HepG2 (cell line): ENCODE measurements around the gene FUT6. TPM values are rescaled to one million over a fixed set of nuclear protein-coding genes. Genes with fewer than 3 reads are reported as not detected.

Source experiments
- ARNT ChIP-seq: fragments of 450-650 bp; IDR thresholded peaks from 2 replicates; pipeline ENCODE4 v1.6.1; 2017
- KDM5B ChIP-seq: sonication (generic); formaldehyde crosslinking; IDR thresholded peaks from 2 replicates; pipeline ENCODE4 v1.4.0; 2020; ENCODE audit warnings: missing genetic modification reagents, mild to moderate bottlenecking, borderline replicate concordance
- MXD3 ChIP-seq: IDR thresholded peaks from 2 replicates; pipeline ENCODE4 v1.6.1; 2016; ENCODE audit warnings: mild to moderate bottlenecking, missing biosample characterization, missing genetic modification reagents
- NFKB2 ChIP-seq: sonication (generic); formaldehyde crosslinking; IDR thresholded peaks from 2 replicates; pipeline ENCODE4 v1.4.0; 2020; ENCODE audit warnings: missing genetic modification reagents, borderline replicate concordance
- PHF21A ChIP-seq: sonication (generic); formaldehyde crosslinking; IDR thresholded peaks from 2 replicates; pipeline ENCODE4 v1.5.0; 2020; ENCODE audit warnings: mild to moderate bottlenecking, missing genetic modification reagents
- TBP ChIP-seq: sonication (generic); formaldehyde crosslinking; IDR thresholded peaks from 2 replicates; pipeline ENCODE4 v1.5.0; 2020; ENCODE audit warnings: missing genetic modification reagents
- ZBTB40 ChIP-seq, 2 experiments: fragments of 450-650 bp in 1 of 2; sonication (generic) in 1 of 2; formaldehyde crosslinking in 1 of 2; IDR thresholded peaks; 2 replicates each; pipeline versions ENCODE4 v1.6.1 to v1.8.0; 2016 to 2022; ENCODE audit warnings: antibody characterized with exemption in 1 of 2, mild to moderate bottlenecking in 1 of 2, missing genetic modification reagents in 1 of 2
- ZNF547 ChIP-seq: sonication (generic); formaldehyde crosslinking; IDR thresholded peaks from 2 replicates; pipeline ENCODE4 v1.5.1; 2020; ENCODE audit warnings: mild to moderate bottlenecking, missing genetic modification reagents
- ZNF556 ChIP-seq: sonication (generic); formaldehyde crosslinking; IDR thresholded peaks from 2 replicates; pipeline ENCODE4 v1.4.0; 2020; ENCODE audit warnings: mild to moderate bottlenecking, missing genetic modification reagents, borderline replicate concordance
- ZNF784 ChIP-seq: sonication (generic); formaldehyde crosslinking; IDR thresholded peaks from 2 replicates; pipeline ENCODE4 v1.5.1; 2020; ENCODE audit warnings: missing genetic modification reagents, mild to moderate bottlenecking, borderline replicate concordance
- ZNF816 ChIP-seq: sonication (generic); formaldehyde crosslinking; IDR thresholded peaks from 2 replicates; pipeline ENCODE4 v1.8.0; 2022; ENCODE audit warnings: missing genetic modification reagents, mild to moderate bottlenecking, borderline replicate concordance
- polyA plus RNA-seq, 8 experiments: library from polyadenylated mRNA; depleted of rRNA in 3 of 8; stranded (reverse) in 7 of 8; unstranded in 1 of 8; fragments of >200 nt; fragmentation: Illumina TruSeq in 4 of 8; extraction: Trizol in 4 of 8; gene quantifications; 2 replicates each; pipeline versions ENCODE4 v1.2.1 to v1.2.3, GENCODE V29; 2011 to 2016; ENCODE audit warnings: low read depth in 4 of 8, missing spikeins in 1 of 8, mixed read lengths in 1 of 8; ENCODE audit not compliant: insufficient read depth in 1 of 8
- total RNA-seq, 5 experiments: library from RNA; depleted of rRNA; stranded (reverse); fragments of >200 nt; fragmentation: Illumina TruSeq; extraction: Trizol; gene quantifications; 2 replicates each; pipeline ENCODE4 v1.2.3, GENCODE V29; 2016; ENCODE audit warnings: low read depth in 1 of 5
- TF ChIP-seq, protein P1 (sequence below): fragments of 450-650 bp; IDR thresholded peaks from 2 replicates; pipeline ENCODE4 v1.6.1; 2017; ENCODE audit warnings: mild to moderate bottlenecking
- TF ChIP-seq, protein P2 (sequence below): sonication (generic); formaldehyde crosslinking; IDR thresholded peaks from 2 replicates; pipeline ENCODE4 v1.9.0; 2021; ENCODE audit warnings: missing genetic modification reagents, mild to moderate bottlenecking, borderline replicate concordance

Gene FUT6
- total and polyA plus RNA-seq, 2 of the 13 experiments (the other 11 are each of a cell fraction or from before 2014, with no cell fraction given) = 8.2 to 27.7 TPM

DNA sequence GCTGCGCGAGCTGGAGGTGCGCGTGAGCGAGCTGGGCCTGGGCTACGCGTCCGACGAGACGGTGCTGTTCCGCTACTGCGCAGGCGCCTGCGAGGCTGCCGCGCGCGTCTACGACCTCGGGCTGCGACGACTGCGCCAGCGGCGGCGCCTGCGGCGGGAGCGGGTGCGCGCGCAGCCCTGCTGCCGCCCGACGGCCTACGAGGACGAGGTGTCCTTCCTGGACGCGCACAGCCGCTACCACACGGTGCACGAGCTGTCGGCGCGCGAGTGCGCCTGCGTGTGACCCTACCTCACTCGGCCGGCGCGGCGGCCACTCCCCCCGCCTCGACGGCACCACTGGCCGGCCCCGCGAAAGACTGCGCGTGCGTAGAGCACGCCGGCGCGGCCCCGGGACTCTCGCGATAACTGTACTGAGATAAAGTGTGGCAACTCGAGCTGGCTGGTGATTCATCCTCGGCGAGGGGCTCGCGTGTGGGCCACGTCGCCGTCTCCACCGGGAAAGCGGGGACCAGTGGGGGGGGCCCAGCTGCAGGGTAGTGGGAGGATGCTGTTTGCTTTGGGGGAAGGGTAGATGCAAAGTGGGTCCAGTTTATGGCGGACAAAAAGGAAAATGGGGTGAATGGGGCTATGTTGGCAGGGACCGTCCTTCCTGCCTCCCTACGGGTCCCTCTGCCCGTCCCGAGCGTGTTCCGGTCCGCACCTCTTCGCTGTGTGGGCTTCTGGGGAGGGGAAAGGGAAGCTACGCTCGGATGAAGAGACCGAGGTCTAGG is 11.4 kb downstream of the FUT6 start (continued):
- TF ChIP-seq, protein P1, sequence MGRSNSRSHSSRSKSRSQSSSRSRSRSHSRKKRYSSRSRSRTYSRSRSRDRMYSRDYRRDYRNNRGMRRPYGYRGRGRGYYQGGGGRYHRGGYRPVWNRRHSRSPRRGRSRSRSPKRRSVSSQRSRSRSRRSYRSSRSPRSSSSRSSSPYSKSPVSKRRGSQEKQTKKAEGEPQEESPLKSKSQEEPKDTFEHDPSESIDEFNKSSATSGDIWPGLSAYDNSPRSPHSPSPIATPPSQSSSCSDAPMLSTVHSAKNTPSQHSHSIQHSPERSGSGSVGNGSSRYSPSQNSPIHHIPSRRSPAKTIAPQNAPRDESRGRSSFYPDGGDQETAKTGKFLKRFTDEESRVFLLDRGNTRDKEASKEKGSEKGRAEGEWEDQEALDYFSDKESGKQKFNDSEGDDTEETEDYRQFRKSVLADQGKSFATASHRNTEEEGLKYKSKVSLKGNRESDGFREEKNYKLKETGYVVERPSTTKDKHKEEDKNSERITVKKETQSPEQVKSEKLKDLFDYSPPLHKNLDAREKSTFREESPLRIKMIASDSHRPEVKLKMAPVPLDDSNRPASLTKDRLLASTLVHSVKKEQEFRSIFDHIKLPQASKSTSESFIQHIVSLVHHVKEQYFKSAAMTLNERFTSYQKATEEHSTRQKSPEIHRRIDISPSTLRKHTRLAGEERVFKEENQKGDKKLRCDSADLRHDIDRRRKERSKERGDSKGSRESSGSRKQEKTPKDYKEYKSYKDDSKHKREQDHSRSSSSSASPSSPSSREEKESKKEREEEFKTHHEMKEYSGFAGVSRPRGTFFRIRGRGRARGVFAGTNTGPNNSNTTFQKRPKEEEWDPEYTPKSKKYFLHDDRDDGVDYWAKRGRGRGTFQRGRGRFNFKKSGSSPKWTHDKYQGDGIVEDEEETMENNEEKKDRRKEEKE = no peak
- TF ChIP-seq ZNF784 (CRISPR knock-in tag) (peak; percentile 79; the same call in 1 of the 2 replicates), KDM5B (peak; percentile 80; the same call in 1 of the 2 replicates), MXD3 (CRISPR knock-in tag) (peak; percentile 78; the same call in 1 of the 2 replicates), TBP (CRISPR knock-in tag) (peak; percentile 54; the same call in 1 of the 2 replicates), ZBTB40 (IDR thresholded peaks at IDR 0.05) (no peak), ZBTB40 (CRISPR knock-in tag; IDR thresholded peaks at IDR 0.05) (peak; percentile 90), ZNF816 (CRISPR knock-in tag) (0 out of 2 replicates have a peak, but pooled peaks have one; percentile 90), PHF21A (CRISPR knock-in tag) (peak; percentile 61; the same call in 1 of the 2 replicates), ZNF547 (peak; percentile 98), ARNT (no peak), ZNF556 (CRISPR knock-in tag) (peak; percentile 52; the same call in 1 of the 2 replicates), NFKB2 (CRISPR knock-in tag) (no peak; the same call in 1 of the 2 replicates)
- TF ChIP-seq, protein P2, sequence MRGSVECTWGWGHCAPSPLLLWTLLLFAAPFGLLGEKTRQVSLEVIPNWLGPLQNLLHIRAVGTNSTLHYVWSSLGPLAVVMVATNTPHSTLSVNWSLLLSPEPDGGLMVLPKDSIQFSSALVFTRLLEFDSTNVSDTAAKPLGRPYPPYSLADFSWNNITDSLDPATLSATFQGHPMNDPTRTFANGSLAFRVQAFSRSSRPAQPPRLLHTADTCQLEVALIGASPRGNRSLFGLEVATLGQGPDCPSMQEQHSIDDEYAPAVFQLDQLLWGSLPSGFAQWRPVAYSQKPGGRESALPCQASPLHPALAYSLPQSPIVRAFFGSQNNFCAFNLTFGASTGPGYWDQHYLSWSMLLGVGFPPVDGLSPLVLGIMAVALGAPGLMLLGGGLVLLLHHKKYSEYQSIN (CRISPR knock-in tag) = no peak
